HG02623 (cell line): Measurements from ENCODE around the gene CACNA2D4.

Experiments used
- ATAC-seq: cut with Tn5 transposase; IDR thresholded peaks from one replicate; pipeline ENCODE4 v1.9.1; 2021; ENCODE audit warnings: moderate library complexity; ENCODE audit not compliant: unreplicated experiment

CACNA2D4 gene

GRCh38 chr12:1834186-1834925 lies 84.1 kb downstream of the CACNA2D4 start:
- ATAC-seq, result no peak

- no peak for ATAC-seq
Observed at GRCh38 chr12:1833596-1834028, 84.8 kb downstream of the CACNA2D4 start.

GRCh38 chr12:1832801-1833595 lies 85.5 kb downstream of the CACNA2D4 start:
- no peak for ATAC-seq

GRCh38 chr12:1830981-1831963 lies 87.2 kb downstream of the CACNA2D4 start:
- ATAC-seq, result no peak

GRCh38 chr12:1830401-1830845 lies 88.0 kb downstream of the CACNA2D4 start:
- no peak for ATAC-seq

GRCh38 chr12:1829306-1829900 lies 89.0 kb downstream of the CACNA2D4 start:
- no peak for ATAC-seq

- ATAC-seq, result no peak
Observed at GRCh38 chr12:1828856-1829255, 89.6 kb downstream of the CACNA2D4 start.

- no peak for ATAC-seq
Observed at GRCh38 chr12:1827826-1828805, 90.3 kb downstream of the CACNA2D4 start.

GRCh38 chr12:1826867-1827705 lies 91.4 kb downstream of the CACNA2D4 start:
- ATAC-seq, result no peak

GRCh38 chr12:1826401-1826800 lies 92.1 kb downstream of the CACNA2D4 start:
- no peak for ATAC-seq

- no peak for ATAC-seq
Observed at GRCh38 chr12:1825382-1826102, 92.9 kb downstream of the CACNA2D4 start.

- ATAC-seq, result no peak
Observed at GRCh38 chr12:1823237-1823636, 95.2 kb downstream of the CACNA2D4 start.

GRCh38 chr12:1822699-1823098 lies 95.8 kb downstream of the CACNA2D4 start:
- no peak for ATAC-seq

GRCh38 chr12:1821805-1822204 lies 96.6 kb downstream of the CACNA2D4 start:
- no peak for ATAC-seq

- ATAC-seq, result no peak
Observed at GRCh38 chr12:1820896-1821291, 97.6 kb downstream of the CACNA2D4 start.

GRCh38 chr12:1820191-1820895 lies 98.1 kb downstream of the CACNA2D4 start, which contains the start of gene LRTM2:
Gene LRTM2 (plus strand): TSS chr12:1820565. CDS start chr12:1828149, 7,584 bp downstream.
- ATAC-seq, result no peak

GRCh38 chr12:1819571-1819970 lies 98.9 kb downstream of the CACNA2D4 start:
- ATAC-seq, result no peak
